Sigmoid colon (tissue), 7 donors: Measurements from ENCODE around the gene CDC7. TPM values are rescaled to one million over a fixed set of nuclear protein-coding genes. Genes with fewer than 3 reads are reported as not detected.

Source experiments
- DNase-seq: peaks from one replicate; pipeline ENCODE4 v3.0.0-alpha.2; 2019
- H3K27ac ChIP-seq, 4 donors: fragments of 200-600 bp; sonication (generic); one replicate each; pipeline ENCODE4 v1.5.1; 2016 to 2019; ENCODE audit warnings: mild to moderate bottlenecking in 1 of 4
- H3K27me3 ChIP-seq, 3 donors: fragments of 200-600 bp; sonication (generic); one replicate each; pipeline ENCODE4 v1.5.1; 2019; ENCODE audit warnings: mild to moderate bottlenecking in 1 of 3
- H3K36me3 ChIP-seq, 4 donors: fragments of 200-600 bp; sonication (generic); one replicate each; pipeline ENCODE4 v1.5.1; 2016 to 2019
- H3K4me1 ChIP-seq, 4 donors: fragments of 200-600 bp; sonication (generic); one replicate each; pipeline ENCODE4 v1.5.1; 2017 to 2019
- H3K4me3 ChIP-seq, 4 donors: fragments of 200-600 bp; sonication (generic); one replicate each; pipeline ENCODE4 v1.5.1; 2017 to 2019; ENCODE audit warnings: mild to moderate bottlenecking in 2 of 4, moderate library complexity in 1 of 4
- H3K9me3 ChIP-seq, 4 donors: fragments of 200-600 bp in 3 of 4; sonication (generic) in 3 of 4; one replicate each; pipeline versions ENCODE4 v1.5.1 to v1.6.1; 2013 to 2019
- CTCF ChIP-seq, 4 experiments: fragments of 450-650 bp in 3 of 4; fragments of 200-600 bp in 1 of 4; IDR thresholded peaks; one replicate each; pipeline ENCODE4 v1.5.1; 2016 to 2019; ENCODE audit warnings: antibody characterized with exemption in 4 of 4, mild to moderate bottlenecking in 3 of 4, moderate library complexity in 2 of 4
- EP300 ChIP-seq, 4 donors: sonication (generic); formaldehyde crosslinking; IDR thresholded peaks; one replicate each; pipeline ENCODE4 v1.6.1; 2017; ENCODE audit warnings: antibody characterized with exemption in 4 of 4
- POLR2A ChIP-seq, 2 donors: fragments of 450-650 bp; IDR thresholded peaks; one replicate each; pipeline ENCODE4 v1.6.1; 2016; ENCODE audit warnings: antibody characterized with exemption in 2 of 2, mild to moderate bottlenecking in 2 of 2, moderate library complexity in 2 of 2
- POLR2AphosphoS5 ChIP-seq, 4 donors: sonication (generic); formaldehyde crosslinking; IDR thresholded peaks; one replicate each; pipeline ENCODE4 v1.6.1; 2017; ENCODE audit warnings: antibody characterized with exemption in 4 of 4
- WGBS, 2 donors: extraction: QIAGEN DNeasy Blood & Tissue Kit; methylation state at CpG; one replicate each; pipeline ENCODE4 v1.1.7; 2013; 5-methylcytosine and 5-hydroxymethylcytosine counted together
- intact Hi-C: fragments of 100-400 bp; cut with DNase I; formaldehyde crosslinking; loops from one replicate; pipeline ENCODE4 v1.15.1; 2023
- polyA plus RNA-seq, 3 donors: library from polyadenylated mRNA; stranded (reverse); fragments of 200-250 nt; gene quantifications; one replicate each; pipeline ENCODE4 v1.2.3, GENCODE V29; 2013
- total RNA-seq, 4 donors: library from RNA; depleted of rRNA; stranded (reverse); fragments of >200 nt; gene quantifications; one replicate each; pipeline ENCODE4 v1.1.0, GENCODE V29; 2016
- donor health status: healthy with polysubstance abuse.
- donor health status: Bipolar disorder and iron deficiency.
- donor health status: healthy.

CDC7 gene
- total and polyA plus RNA-seq, 7 donors = 0.36 to 5.1 (median 2.0) TPM

GRCh38 chr1:91501971-91502671, 1.5 kb downstream of the CDC7 start:
- intact Hi-C loops = loop anchor here (2.0 to 5.0 kb wide), 4 partner anchors 97 to 795 kb away; partner anchors contain the start of genes GLMN, HFM1, RPAP2 and ZNF644
- Histone ChIP-seq H3K4me1 (peaks cover 0 to 19% (median 16%) of the 10 kb centered on the region in 4 donors), H3K27me3 (no peaks in the 10 kb centered on the region), H3K4me3 (peak overlapping the region in 3 of 4 donors; percentile 68 to 77 (median 76)), H3K36me3 (no peaks in the 10 kb centered on the region), H3K27ac (peak overlapping the region; percentile 88 to 93 (median 92)), H3K9me3 (no peaks in the 10 kb centered on the region)
- TF ChIP-seq POLR2AphosphoS5 (IDR thresholded peaks at IDR 0.05) (no peak), POLR2A (IDR thresholded peaks at IDR 0.05) (no peak), EP300 (IDR thresholded peaks at IDR 0.05) (no peak), CTCF (IDR thresholded peaks at IDR 0.05) (no peak)
- DNase-seq = no peak
- 27 to 36% methylated on average over 5 of the region's 5 CpGs for WGBS, 2 donors

GRCh38 chr1:91502672-91503184, 2.1 kb downstream of the CDC7 start:
- peaks cover 0 to 19% (median 16%) of the 10 kb centered on the region in 4 donors for H3K4me1 ChIP-seq
- intact Hi-C loops = loop anchor here (5.0 kb wide), 2 partner anchors 480 to 795 kb away; partner anchors contain the start of genes GLMN, RPAP2 and ZNF644
- DNase-seq = no peak
- H3K27me3 ChIP-seq = no peaks in the 10 kb centered on the region
- no peaks in the 10 kb centered on the region for H3K36me3 ChIP-seq
- no peak overlapping the region for H3K27ac ChIP-seq
- no peak overlapping the region for H3K4me3 ChIP-seq
- 81% methylated on average over 2 of the region's 2 CpGs for WGBS, 2 donors
- TF ChIP-seq POLR2A (IDR thresholded peaks at IDR 0.05) (no peak), CTCF (IDR thresholded peaks at IDR 0.05) (no peak), POLR2AphosphoS5 (IDR thresholded peaks at IDR 0.05) (no peak), EP300 (IDR thresholded peaks at IDR 0.05) (no peak)
- H3K9me3 ChIP-seq = no peaks in the 10 kb centered on the region

GRCh38 chr1:91503332-91503900, 2.8 kb downstream of the CDC7 start:
- H3K9me3 ChIP-seq = no peaks in the 10 kb centered on the region
- DNase-seq = no peak
- intact Hi-C loops = loop anchor here (5.0 kb wide), 2 partner anchors 481 to 794 kb away; partner anchors contain the start of genes GLMN, RPAP2 and ZNF644
- TF ChIP-seq EP300 (IDR thresholded peaks at IDR 0.05) = no peak
- TF ChIP-seq POLR2AphosphoS5 (IDR thresholded peaks at IDR 0.05) = no peak
- no peak for TF ChIP-seq POLR2A (IDR thresholded peaks at IDR 0.05)
- no peak for TF ChIP-seq CTCF (IDR thresholded peaks at IDR 0.05)
- H3K27me3 ChIP-seq = no peaks in the 10 kb centered on the region
- H3K4me3 ChIP-seq = no peak overlapping the region
- no peak overlapping the region for H3K27ac ChIP-seq
- H3K36me3 ChIP-seq = no peaks in the 10 kb centered on the region
- H3K4me1 ChIP-seq = peaks cover 0 to 19% (median 16%) of the 10 kb centered on the region in 4 donors

- H3K27ac ChIP-seq = no peak overlapping the region
- no peaks in the 10 kb centered on the region for H3K36me3 ChIP-seq
- H3K4me1 ChIP-seq = peaks cover 0 to 19% (median 16%) of the 10 kb centered on the region in 4 donors
- H3K27me3 ChIP-seq = no peaks in the 10 kb centered on the region
- no peak for DNase-seq
- TF ChIP-seq CTCF (IDR thresholded peaks at IDR 0.05) = no peak
- TF ChIP-seq EP300 (IDR thresholded peaks at IDR 0.05) = no peak
- no peak for TF ChIP-seq POLR2AphosphoS5 (IDR thresholded peaks at IDR 0.05)
- no peak for TF ChIP-seq POLR2A (IDR thresholded peaks at IDR 0.05)
- H3K9me3 ChIP-seq = no peaks in the 10 kb centered on the region
- WGBS, 2 donors = 92 to 95% methylated on average over 1 of the region's 1 CpG
- no peak overlapping the region for H3K4me3 ChIP-seq
- intact Hi-C loops = loop anchor here (5.0 kb wide), 2 partner anchors 482 to 793 kb away; partner anchors contain the start of genes GLMN, RPAP2 and ZNF644
Observed at GRCh38 chr1:91503975-91504530, 3.4 kb downstream of the CDC7 start.
